Eye (tissue), 1 donor: ENCODE measurements around the gene VSIG10L.

ENCODE experiments used
- DNase-seq: peaks from one replicate; pipeline ENCODE4 v3.0.0-alpha.2; 2015

The VSIG10L gene

GRCh38 chr19:51341976-51342580 is at the start of gene VSIG10L:
Gene VSIG10L (minus strand): TSS chr19:51342139. CDS start chr19:51342124, 15 bp downstream.
- DNase-seq = no peak

GRCh38 chr19:51391073-51391611 is 49.2 kb upstream of the VSIG10L start:
- DNase-seq = no peak

GRCh38 chr19:51389143-51389542 is 47.2 kb upstream of the VSIG10L start:
- DNase-seq = no peak

- no peak for DNase-seq
Measured at GRCh38 chr19:51387924-51388389, 46.0 kb upstream of the VSIG10L start, which contains the start of gene LIM2. Gene LIM2 (minus strand): TSS chr19:51387974. CDS start chr19:51387443, 531 bp downstream.

GRCh38 chr19:51386882-51387520 is 45.1 kb upstream of the VSIG10L start:
- DNase-seq = no peak

- DNase-seq = no peak
Measured at GRCh38 chr19:51382004-51382403, 40.1 kb upstream of the VSIG10L start.

- no peak for DNase-seq
Measured at GRCh38 chr19:51380379-51380778, 38.4 kb upstream of the VSIG10L start.

- DNase-seq = no peak
Measured at GRCh38 chr19:51377422-51377821, 35.5 kb upstream of the VSIG10L start.

- no peak for DNase-seq
Measured at GRCh38 chr19:51375504-51376221, 33.7 kb upstream of the VSIG10L start.

GRCh38 chr19:51372649-51373504 is 30.9 kb upstream of the VSIG10L start, which contains the start of gene NKG7:
Gene NKG7 (minus strand): TSS chr19:51372654. CDS start chr19:51372535, 119 bp downstream.
- no peak for DNase-seq

GRCh38 chr19:51372021-51372648 is 30.2 kb upstream of the VSIG10L start:
- no peak for DNase-seq

- no peak for DNase-seq
Measured at GRCh38 chr19:51371186-51371690, 29.3 kb upstream of the VSIG10L start.

- DNase-seq = no peak
Measured at GRCh38 chr19:51370230-51370629, 28.3 kb upstream of the VSIG10L start.

- DNase-seq = peak; percentile 24
Measured at GRCh38 chr19:51368366-51369282, 26.7 kb upstream of the VSIG10L start, which contains the start of gene CLDND2. Gene CLDND2 (minus strand): TSS chr19:51369003. CDS start chr19:51368577, 426 bp downstream.

- peak; percentile 99 for DNase-seq
Measured at GRCh38 chr19:51367565-51368365, 25.8 kb upstream of the VSIG10L start.

GRCh38 chr19:51367255-51367564 is 25.3 kb upstream of the VSIG10L start:
- no peak for DNase-seq

GRCh38 chr19:51366389-51367254 is 24.7 kb upstream of the VSIG10L start:
- peak; percentile 99 for DNase-seq

- DNase-seq = no peak
Measured at GRCh38 chr19:51365965-51366388, 24.0 kb upstream of the VSIG10L start, which contains the start of gene ETFB. Gene ETFB (minus strand): TSS chr19:51366388. CDS start chr19:51366326, 62 bp downstream.
